Measurements from ENCODE around the gene ADAMTS2. TPM values are rescaled to one million over a fixed set of nuclear protein-coding genes. Genes with fewer than 3 reads are reported as not detected.
A peak's percentile ranks its signal among the peaks of the same experiment; 100 is the strongest.

The ADAMTS2 gene
- total RNA-seq, 1 donor from 2014 or later: 29.7 TPM

DNA sequence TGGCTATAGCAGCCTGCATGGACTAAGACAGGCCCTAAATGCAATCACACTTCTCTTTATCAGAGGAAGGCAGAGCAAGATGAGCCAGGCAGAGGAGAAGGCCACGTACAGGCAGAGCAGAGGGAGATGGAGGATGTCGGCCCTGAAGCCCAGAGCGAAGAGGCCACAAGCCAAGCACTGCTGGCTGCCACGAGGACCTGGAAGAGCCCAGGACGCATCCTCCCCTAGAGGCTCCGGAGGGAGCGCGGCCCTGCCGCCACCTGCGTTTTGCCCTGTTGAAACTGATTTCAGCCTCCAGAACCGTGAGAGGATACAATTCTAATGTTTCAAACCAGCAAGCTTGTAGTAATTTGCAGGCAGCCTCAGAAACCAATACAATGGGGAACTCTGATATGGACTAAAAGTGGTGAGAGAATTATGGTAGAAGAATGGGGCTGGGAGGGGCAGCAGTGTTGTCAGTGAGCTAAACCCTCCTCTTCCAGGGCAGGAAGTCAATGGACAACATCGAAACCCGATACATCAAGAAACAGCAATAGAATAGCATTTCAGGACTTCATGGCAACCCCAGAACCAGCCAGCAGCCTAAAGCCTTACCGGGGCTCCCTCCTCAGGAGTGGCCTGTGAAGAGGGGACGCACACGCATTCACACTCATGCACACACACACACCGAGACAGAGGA, 32.6 kb downstream of the ADAMTS2 start:
- Histone ChIP-seq H3K4me1 (ENCODE audit: control insufficient read depth in 3 of 3, insufficient read depth in 3 of 3, low read length in 3 of 3) (peaks cover 14 to 27% (median 21%) of the 10 kb centered on the region in 3 donors), H3K27ac (ENCODE audit: low read depth, low read length) (no peak overlapping the region), H3K9ac (ENCODE audit: low read depth in 1 of 3, low read length in 3 of 3) (no peak overlapping the region), H3K4me3 (ENCODE audit: low read length in 3 of 3) (no peak overlapping the region), H3K36me3 (ENCODE audit: control insufficient read depth in 3 of 3, insufficient read depth in 3 of 3, low read length in 3 of 3) (no peaks in the 10 kb centered on the region), H3K9me3 (ENCODE audit: control insufficient read depth in 3 of 3, low read length in 3 of 3) (peaks cover 0 to 6% (median 0%) of the 10 kb centered on the region in 3 donors), H3K27me3 (ENCODE audit: control insufficient read depth in 3 of 3, insufficient read depth in 3 of 3, low read length in 3 of 3) (peaks cover 0 to 5% (median 0%) of the 10 kb centered on the region in 3 donors)

GRCh38 chr5:179311581-179311980, 33.7 kb downstream of the ADAMTS2 start:
- Histone ChIP-seq H3K4me1 (ENCODE audit: control insufficient read depth in 3 of 3, insufficient read depth in 3 of 3, low read length in 3 of 3) (peaks cover 14 to 20% (median 19%) of the 10 kb centered on the region in 3 donors), H3K9ac (ENCODE audit: low read depth in 1 of 3, low read length in 3 of 3) (no peak overlapping the region), H3K9me3 (ENCODE audit: control insufficient read depth in 3 of 3, low read length in 3 of 3) (peaks cover 0 to 6% (median 0%) of the 10 kb centered on the region in 3 donors), H3K27me3 (ENCODE audit: control insufficient read depth in 3 of 3, insufficient read depth in 3 of 3, low read length in 3 of 3) (no peaks in the 10 kb centered on the region), H3K4me3 (ENCODE audit: low read length in 3 of 3) (no peak overlapping the region), H3K27ac (ENCODE audit: low read depth, low read length) (no peak overlapping the region), H3K36me3 (ENCODE audit: control insufficient read depth in 3 of 3, insufficient read depth in 3 of 3, low read length in 3 of 3) (no peaks in the 10 kb centered on the region)

DNA sequence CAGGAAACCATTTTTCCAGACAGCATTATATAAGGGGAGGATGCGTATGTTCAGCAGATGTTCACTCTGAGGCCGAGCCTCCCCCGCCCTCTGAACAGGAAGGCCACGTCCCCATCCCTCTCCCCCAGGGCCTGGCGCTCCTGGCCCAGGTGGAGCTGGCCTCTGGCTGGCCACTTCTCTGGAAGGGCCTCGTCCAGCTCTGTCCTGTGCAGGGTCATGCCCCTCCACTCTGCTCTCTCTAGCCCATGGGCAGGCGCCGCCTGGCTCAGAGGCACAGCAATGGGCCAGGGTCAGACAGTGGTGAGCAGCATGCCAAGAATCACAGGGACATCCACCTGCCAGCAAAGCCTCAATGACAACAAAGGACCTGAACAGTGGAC, 34.2 kb downstream of the ADAMTS2 start:
- Histone ChIP-seq H3K9ac (ENCODE audit: low read depth in 1 of 3, low read length in 3 of 3) (no peak overlapping the region), H3K27me3 (ENCODE audit: control insufficient read depth in 3 of 3, insufficient read depth in 3 of 3, low read length in 3 of 3) (no peaks in the 10 kb centered on the region), H3K4me3 (ENCODE audit: low read length in 3 of 3) (no peak overlapping the region), H3K36me3 (ENCODE audit: control insufficient read depth in 3 of 3, insufficient read depth in 3 of 3, low read length in 3 of 3) (no peaks in the 10 kb centered on the region), H3K9me3 (ENCODE audit: control insufficient read depth in 3 of 3, low read length in 3 of 3) (peaks cover 0 to 6% (median 0%) of the 10 kb centered on the region in 3 donors), H3K27ac (ENCODE audit: low read depth, low read length) (no peak overlapping the region), H3K4me1 (ENCODE audit: control insufficient read depth in 3 of 3, insufficient read depth in 3 of 3, low read length in 3 of 3) (peaks cover 14 to 19% (median 19%) of the 10 kb centered on the region in 3 donors)

DNA sequence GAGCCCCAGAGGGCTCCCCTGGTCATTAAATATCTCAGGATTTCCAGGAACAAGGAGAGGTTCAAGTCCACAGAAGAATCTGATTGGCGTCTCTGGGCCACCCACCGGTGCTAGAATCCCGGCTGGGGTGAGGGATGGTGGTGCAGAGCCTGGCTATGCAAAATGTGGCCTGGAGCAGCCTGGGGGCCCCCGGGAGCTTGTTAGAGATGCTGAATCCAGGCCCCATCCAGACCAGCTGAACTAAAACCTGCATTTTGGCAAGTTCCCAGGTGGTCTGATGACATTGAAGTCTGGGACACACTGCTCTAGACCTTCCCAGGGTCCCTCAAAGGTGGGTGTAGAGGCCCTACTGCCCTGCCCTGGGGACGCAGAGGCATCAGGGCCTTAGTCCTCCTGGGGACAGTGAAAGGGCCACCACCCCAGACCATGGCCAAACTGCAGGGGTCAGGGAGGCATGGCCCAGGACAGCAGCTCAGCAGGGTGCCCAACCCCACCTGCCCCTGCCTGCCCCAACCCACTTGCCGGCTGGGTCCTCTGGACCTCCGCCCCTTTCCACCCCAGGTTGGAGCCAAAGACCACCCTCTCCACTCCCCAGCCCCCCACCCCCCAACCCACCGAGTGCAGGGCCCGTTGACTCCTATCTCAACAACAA, 34.7 kb downstream of the ADAMTS2 start:
- H3K9ac ChIP-seq (ENCODE audit: low read depth in 1 of 3, low read length in 3 of 3): no peak overlapping the region
- peaks cover 0 to 6% (median 0%) of the 10 kb centered on the region in 3 donors for H3K9me3 ChIP-seq (ENCODE audit: control insufficient read depth in 3 of 3, low read length in 3 of 3)
- H3K27ac ChIP-seq (ENCODE audit: low read depth, low read length): no peak overlapping the region
- H3K27me3 ChIP-seq (ENCODE audit: control insufficient read depth in 3 of 3, insufficient read depth in 3 of 3, low read length in 3 of 3): no peaks in the 10 kb centered on the region
- H3K36me3 ChIP-seq (ENCODE audit: control insufficient read depth in 3 of 3, insufficient read depth in 3 of 3, low read length in 3 of 3): no peaks in the 10 kb centered on the region
- no peak overlapping the region for H3K4me3 ChIP-seq (ENCODE audit: low read length in 3 of 3)
- peaks cover 14 to 17% (median 17%) of the 10 kb centered on the region in 3 donors for H3K4me1 ChIP-seq (ENCODE audit: control insufficient read depth in 3 of 3, insufficient read depth in 3 of 3, low read length in 3 of 3)

DNA sequence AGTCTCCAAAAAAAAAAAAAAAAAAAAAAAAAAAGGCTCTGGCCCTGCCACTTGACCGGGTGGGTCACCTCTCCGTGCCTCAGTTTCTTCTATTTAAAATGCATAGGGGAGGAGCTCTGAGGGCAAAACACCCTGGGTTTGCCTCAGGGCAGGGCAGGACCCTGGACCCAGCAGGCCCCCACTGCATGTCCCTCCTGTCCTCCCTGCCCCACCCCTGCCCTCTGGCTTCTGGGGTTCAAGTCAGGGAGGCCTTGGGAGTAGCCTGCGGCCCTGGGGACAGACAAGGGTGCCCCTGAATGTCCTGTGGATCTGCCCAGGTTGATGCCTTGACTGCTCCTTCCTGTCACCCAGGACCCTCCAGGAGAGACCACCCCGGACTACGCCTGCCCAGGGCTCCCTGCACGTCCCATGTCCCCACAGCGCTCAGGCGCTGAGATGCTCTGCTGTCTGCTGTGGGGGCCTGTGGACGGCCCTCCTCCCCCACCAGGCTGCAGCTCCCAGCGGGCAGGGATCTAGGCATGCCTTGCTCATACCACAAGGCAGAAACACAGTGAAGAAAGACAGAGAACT, 35.4 kb downstream of the ADAMTS2 start:
- H3K27ac ChIP-seq (ENCODE audit: low read depth, low read length): no peak overlapping the region
- no peak overlapping the region for H3K4me3 ChIP-seq (ENCODE audit: low read length in 3 of 3)
- no peaks in the 10 kb centered on the region for H3K27me3 ChIP-seq (ENCODE audit: control insufficient read depth in 3 of 3, insufficient read depth in 3 of 3, low read length in 3 of 3)
- no peak overlapping the region for H3K9ac ChIP-seq (ENCODE audit: low read depth in 1 of 3, low read length in 3 of 3)
- peaks cover 9 to 15% (median 14%) of the 10 kb centered on the region in 3 donors for H3K4me1 ChIP-seq (ENCODE audit: control insufficient read depth in 3 of 3, insufficient read depth in 3 of 3, low read length in 3 of 3)
- H3K9me3 ChIP-seq (ENCODE audit: control insufficient read depth in 3 of 3, low read length in 3 of 3): peaks cover 0 to 6% (median 2%) of the 10 kb centered on the region in 3 donors
- no peaks in the 10 kb centered on the region for H3K36me3 ChIP-seq (ENCODE audit: control insufficient read depth in 3 of 3, insufficient read depth in 3 of 3, low read length in 3 of 3)

GRCh38 chr5:179309383-179309670, 35.9 kb downstream of the ADAMTS2 start:
- Histone ChIP-seq H3K4me3 (ENCODE audit: low read length in 3 of 3) (no peak overlapping the region), H3K36me3 (ENCODE audit: control insufficient read depth in 3 of 3, insufficient read depth in 3 of 3, low read length in 3 of 3) (no peaks in the 10 kb centered on the region), H3K27ac (ENCODE audit: low read depth, low read length) (no peak overlapping the region), H3K4me1 (ENCODE audit: control insufficient read depth in 3 of 3, insufficient read depth in 3 of 3, low read length in 3 of 3) (peaks cover 5 to 11% (median 9%) of the 10 kb centered on the region in 3 donors), H3K9me3 (ENCODE audit: control insufficient read depth in 3 of 3, low read length in 3 of 3) (peaks cover 0 to 6% (median 2%) of the 10 kb centered on the region in 3 donors), H3K27me3 (ENCODE audit: control insufficient read depth in 3 of 3, insufficient read depth in 3 of 3, low read length in 3 of 3) (no peaks in the 10 kb centered on the region), H3K9ac (ENCODE audit: low read depth in 1 of 3, low read length in 3 of 3) (no peak overlapping the region)

DNA sequence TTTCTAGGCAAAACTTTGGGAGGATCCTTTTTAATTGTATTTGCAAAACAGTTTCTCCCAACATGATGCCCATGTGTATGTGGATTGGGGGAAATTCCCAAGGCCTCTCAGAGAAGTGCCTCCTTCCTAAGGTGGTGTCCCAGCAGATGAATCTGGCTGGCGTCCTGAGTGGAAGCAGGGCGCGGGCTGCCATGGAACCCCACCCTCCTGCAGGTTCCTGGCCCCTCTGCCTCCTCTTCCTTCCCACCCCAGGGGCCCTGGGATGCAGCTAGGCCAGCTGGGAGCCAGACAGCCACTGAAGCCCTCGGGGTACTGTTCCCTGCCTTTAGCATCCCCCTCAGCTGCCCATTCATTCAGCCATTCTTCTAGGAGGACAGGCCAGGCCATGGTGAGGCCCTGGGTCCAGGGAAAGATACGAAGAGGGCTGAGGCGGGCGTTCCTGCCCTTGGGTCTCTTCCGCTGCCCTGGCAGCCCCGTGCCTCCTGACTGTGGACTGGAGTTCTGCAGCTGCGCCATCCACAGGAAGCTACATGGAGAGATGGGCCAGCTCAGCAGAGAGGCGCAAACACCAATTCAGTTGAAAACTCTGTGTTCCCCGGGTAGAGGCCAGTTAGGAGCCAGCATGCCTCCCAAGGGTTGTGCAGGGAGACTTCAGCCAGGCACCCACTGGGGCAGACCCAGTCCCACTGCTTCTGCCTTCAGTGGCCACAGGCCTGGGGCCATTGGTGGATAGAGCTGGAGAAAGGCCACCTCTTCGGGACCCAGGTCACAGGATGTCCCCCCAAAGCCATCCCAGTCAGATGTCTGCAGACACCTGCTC, 36.5 kb downstream of the ADAMTS2 start:
- Histone ChIP-seq H3K27me3 (ENCODE audit: control insufficient read depth in 3 of 3, insufficient read depth in 3 of 3, low read length in 3 of 3) (no peaks in the 10 kb centered on the region), H3K36me3 (ENCODE audit: control insufficient read depth in 3 of 3, insufficient read depth in 3 of 3, low read length in 3 of 3) (no peaks in the 10 kb centered on the region), H3K4me1 (ENCODE audit: control insufficient read depth in 3 of 3, insufficient read depth in 3 of 3, low read length in 3 of 3) (peaks cover 0 to 8% (median 7%) of the 10 kb centered on the region in 3 donors), H3K27ac (ENCODE audit: low read depth, low read length) (no peak overlapping the region), H3K9ac (ENCODE audit: low read depth in 1 of 3, low read length in 3 of 3) (peak overlapping the region in 1 of 3 donors; percentile 57), H3K4me3 (ENCODE audit: low read length in 3 of 3) (no peak overlapping the region), H3K9me3 (ENCODE audit: control insufficient read depth in 3 of 3, low read length in 3 of 3) (peaks cover 0 to 6% (median 2%) of the 10 kb centered on the region in 3 donors)

DNA sequence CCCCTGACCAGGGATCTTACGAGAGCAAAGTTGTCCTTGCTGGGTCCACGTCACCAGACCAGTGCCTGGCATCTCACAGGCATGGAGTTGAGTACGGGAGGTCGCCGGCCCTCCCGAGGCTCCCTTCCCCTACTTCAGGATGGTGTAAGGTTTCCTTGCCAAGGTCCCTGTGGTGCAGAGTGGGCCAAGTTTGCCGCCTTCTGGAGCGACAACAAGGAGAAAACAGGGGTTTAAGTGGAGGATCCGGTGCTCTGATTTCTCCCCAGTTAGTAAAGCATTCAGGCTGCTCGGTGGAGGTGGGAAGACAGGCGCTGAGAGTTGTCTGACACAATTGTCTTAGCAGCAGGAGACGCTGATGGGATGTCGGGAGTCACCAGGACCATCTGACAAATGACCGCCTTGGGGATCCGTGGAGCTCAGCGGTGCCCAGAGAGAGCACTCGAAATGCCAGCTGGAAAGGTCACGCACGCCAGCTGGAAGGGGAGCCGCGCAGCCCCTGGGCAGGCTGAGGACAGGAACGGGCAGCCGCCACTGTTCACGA, 37.3 kb downstream of the ADAMTS2 start:
- no peak overlapping the region for H3K27ac ChIP-seq (ENCODE audit: low read depth, low read length)
- no peaks in the 10 kb centered on the region for H3K27me3 ChIP-seq (ENCODE audit: control insufficient read depth in 3 of 3, insufficient read depth in 3 of 3, low read length in 3 of 3)
- peaks cover 0 to 12% (median 7%) of the 10 kb centered on the region in 3 donors for H3K4me1 ChIP-seq (ENCODE audit: control insufficient read depth in 3 of 3, insufficient read depth in 3 of 3, low read length in 3 of 3)
- H3K9me3 ChIP-seq (ENCODE audit: control insufficient read depth in 3 of 3, low read length in 3 of 3): peaks cover 0 to 6% (median 2%) of the 10 kb centered on the region in 3 donors
- H3K9ac ChIP-seq (ENCODE audit: low read depth in 1 of 3, low read length in 3 of 3): peak overlapping the region in 1 of 3 donors; percentile 57
- no peaks in the 10 kb centered on the region for H3K36me3 ChIP-seq (ENCODE audit: control insufficient read depth in 3 of 3, insufficient read depth in 3 of 3, low read length in 3 of 3)
- no peak overlapping the region for H3K4me3 ChIP-seq (ENCODE audit: low read length in 3 of 3)

GRCh38 chr5:179307013-179307800, 38.1 kb downstream of the ADAMTS2 start:
- no peaks in the 10 kb centered on the region for H3K36me3 ChIP-seq (ENCODE audit: control insufficient read depth in 3 of 3, insufficient read depth in 3 of 3, low read length in 3 of 3)
- H3K9ac ChIP-seq (ENCODE audit: low read depth in 1 of 3, low read length in 3 of 3): no peak overlapping the region
- peaks cover 0 to 2% (median 0%) of the 10 kb centered on the region in 3 donors for H3K9me3 ChIP-seq (ENCODE audit: control insufficient read depth in 3 of 3, low read length in 3 of 3)
- H3K4me3 ChIP-seq (ENCODE audit: low read length in 3 of 3): no peak overlapping the region
- no peaks in the 10 kb centered on the region for H3K27me3 ChIP-seq (ENCODE audit: control insufficient read depth in 3 of 3, insufficient read depth in 3 of 3, low read length in 3 of 3)
- H3K27ac ChIP-seq (ENCODE audit: low read depth, low read length): no peak overlapping the region
- peaks cover 0 to 12% (median 7%) of the 10 kb centered on the region in 3 donors for H3K4me1 ChIP-seq (ENCODE audit: control insufficient read depth in 3 of 3, insufficient read depth in 3 of 3, low read length in 3 of 3)

Measured in skeletal muscle tissue (tissue), 4 donors.